Activated T-cell treated with anti-CD3 and anti-CD28 coated beads for 1 hour (primary cell): ENCODE data around the gene PRKD1.
"Not testable (repeated sequence)": the region's sequence is repeated elsewhere in the genome, so short reads cannot be mapped to it uniquely, and the experiment has no call there.

Source experiments
- DNase-seq: peaks from one replicate; pipeline ENCODE4 v3.0.0-alpha.2; 2020; ENCODE audit warnings: low read depth

PRKD1 gene

GRCh38 chr14:29900609-29901350, 26.9 kb downstream of the PRKD1 start:
- no peak for DNase-seq

- DNase-seq = no peak
Observed at GRCh38 chr14:29898470-29898869, 29.2 kb downstream of the PRKD1 start.

- DNase-seq = no peak
Observed at GRCh38 chr14:29897181-29897580, 30.5 kb downstream of the PRKD1 start.

GRCh38 chr14:29896354-29896821, 31.3 kb downstream of the PRKD1 start:
- no peak for DNase-seq

- no peak for DNase-seq
Observed at GRCh38 chr14:29895591-29896083, 32.0 kb downstream of the PRKD1 start.

- no peak for DNase-seq
Observed at GRCh38 chr14:29893989-29894388, 33.7 kb downstream of the PRKD1 start.

GRCh38 chr14:29892327-29892726, 35.3 kb downstream of the PRKD1 start:
- DNase-seq = no peak

GRCh38 chr14:29885988-29886387, 41.7 kb downstream of the PRKD1 start:
- DNase-seq = no peak

GRCh38 chr14:29868000-29868399, 59.6 kb downstream of the PRKD1 start:
- DNase-seq = no peak

- DNase-seq = no peak
Observed at GRCh38 chr14:29865299-29865698, 62.3 kb downstream of the PRKD1 start.

GRCh38 chr14:29861996-29862395, 65.7 kb downstream of the PRKD1 start:
- no peak for DNase-seq

GRCh38 chr14:29858299-29858698, 69.3 kb downstream of the PRKD1 start:
- no peak for DNase-seq

GRCh38 chr14:29857551-29857950, 70.1 kb downstream of the PRKD1 start:
- DNase-seq = no peak

- DNase-seq = no peak
Observed at GRCh38 chr14:29856516-29856915, 71.1 kb downstream of the PRKD1 start.

- DNase-seq = not testable (repeated sequence)
Observed at GRCh38 chr14:29853691-29854090, 74.0 kb downstream of the PRKD1 start.

- no peak for DNase-seq
Observed at GRCh38 chr14:29853272-29853671, 74.4 kb downstream of the PRKD1 start.

GRCh38 chr14:29851397-29851796, 76.2 kb downstream of the PRKD1 start:
- DNase-seq = no peak

GRCh38 chr14:29847056-29847380, 80.6 kb downstream of the PRKD1 start:
- no peak for DNase-seq

- DNase-seq = no peak
Observed at GRCh38 chr14:29846339-29847055, 81.2 kb downstream of the PRKD1 start.

- no peak for DNase-seq
Observed at GRCh38 chr14:29843981-29844380, 83.7 kb downstream of the PRKD1 start.

GRCh38 chr14:29842228-29842627, 85.4 kb downstream of the PRKD1 start:
- DNase-seq = no peak

GRCh38 chr14:29840369-29840892, 87.2 kb downstream of the PRKD1 start:
- not testable (repeated sequence) for DNase-seq

GRCh38 chr14:29839691-29840090, 88.0 kb downstream of the PRKD1 start:
- not testable (repeated sequence) for DNase-seq
